ES-I3 (cell line): ENCODE data around the gene IL1RAPL1.

Experiments
- H3K36me3 ChIP-seq: 2 replicates; pipeline ENCODE4 v1.6.1; 2013; ENCODE audit warnings: mild to moderate bottlenecking, low read length, control low read depth, moderate library complexity; ENCODE audit not compliant: insufficient read depth
- H3K4me1 ChIP-seq: 2 replicates; pipeline ENCODE4 v1.6.1; 2013; ENCODE audit warnings: mild to moderate bottlenecking, control low read depth, low read length; ENCODE audit not compliant: insufficient read depth
- H3K9ac ChIP-seq: 2 replicates; pipeline ENCODE4 v1.6.1; 2013; ENCODE audit warnings: low read depth, mild to moderate bottlenecking, low read length, moderate library complexity
- H3K9me3 ChIP-seq: 2 replicates; pipeline ENCODE4 v1.6.1; 2013; ENCODE audit warnings: mild to moderate bottlenecking, low read length, moderate library complexity; ENCODE audit not compliant: control insufficient read depth, insufficient read depth

Gene IL1RAPL1

DNA sequence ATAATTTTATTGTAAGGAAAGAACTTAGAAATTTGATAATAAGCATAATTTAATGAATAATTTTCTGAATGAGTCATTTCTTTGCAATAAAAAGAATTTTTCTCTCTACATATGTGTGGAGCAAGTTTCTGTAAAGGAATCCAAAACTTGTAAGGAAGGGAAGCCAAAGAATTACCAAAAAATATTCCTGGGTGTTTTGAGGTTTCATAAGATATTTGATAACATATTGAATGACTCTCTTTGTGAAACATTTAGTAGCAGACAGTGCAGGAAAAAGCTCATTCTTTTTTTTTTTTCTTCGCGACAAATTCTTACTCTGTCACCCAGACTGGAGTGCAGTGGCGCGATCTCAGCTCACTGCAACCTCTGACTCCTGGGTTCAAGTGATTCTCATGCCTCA lies 1159.1 kb downstream of the IL1RAPL1 start:
- no peak overlapping the region for H3K9ac ChIP-seq

DNA sequence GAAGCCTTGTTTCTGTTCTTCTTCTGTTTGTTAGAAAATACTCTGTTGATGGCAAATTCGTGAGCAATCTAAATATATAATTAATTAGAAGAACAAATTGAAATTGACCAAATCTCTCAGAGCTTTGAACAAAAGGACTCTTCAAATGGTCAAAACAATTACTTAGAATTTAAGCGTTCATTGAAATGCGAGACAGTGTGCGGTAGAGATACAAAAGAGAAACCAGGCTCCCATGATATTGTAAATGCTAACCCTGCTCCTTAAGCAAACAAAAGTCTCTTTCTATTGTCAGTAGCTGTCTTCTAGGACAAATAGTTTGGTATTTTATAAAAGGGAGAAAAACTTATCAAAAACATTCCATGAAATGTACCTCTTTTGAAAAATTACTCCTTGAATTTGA lies 1174.8 kb downstream of the IL1RAPL1 start:
- no peaks in the 10 kb centered on the region for H3K36me3 ChIP-seq
- peaks cover 4% of the 10 kb centered on the region; the same call in 1 of the 2 replicates for H3K4me1 ChIP-seq
- no peak overlapping the region for H3K9ac ChIP-seq
- no peaks in the 10 kb centered on the region for H3K9me3 ChIP-seq

More for the DNA sequence above, 1159.1 kb downstream of the IL1RAPL1 start:
- Histone ChIP-seq H3K36me3 (no peaks in the 10 kb centered on the region), H3K9me3 (no peaks in the 10 kb centered on the region), H3K4me1 (no peaks in the 10 kb centered on the region)

DNA sequence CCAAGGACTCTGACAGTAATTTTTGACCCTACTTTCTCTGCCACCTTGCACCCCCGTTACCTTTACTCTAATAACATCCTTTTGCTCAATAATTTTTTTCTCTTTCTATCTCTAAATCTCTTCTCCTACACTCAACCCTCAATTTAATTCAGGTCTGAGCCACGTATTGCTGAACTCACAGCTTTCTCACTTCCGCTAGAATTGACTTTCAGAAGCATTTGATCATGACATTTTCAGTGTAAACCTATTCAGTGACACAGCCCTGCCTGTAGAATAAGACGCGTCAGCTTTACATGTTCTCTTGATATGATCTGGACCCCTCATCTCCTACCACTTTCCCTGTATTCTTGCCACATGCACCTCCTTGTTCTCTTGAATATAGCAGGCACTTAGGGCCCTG lies 1188.6 kb downstream of the IL1RAPL1 start:
- Histone ChIP-seq H3K9ac (no peak overlapping the region), H3K4me1 (peaks cover 11% of the 10 kb centered on the region; the same call in 1 of the 2 replicates), H3K36me3 (no peaks in the 10 kb centered on the region), H3K9me3 (no peaks in the 10 kb centered on the region)

DNA sequence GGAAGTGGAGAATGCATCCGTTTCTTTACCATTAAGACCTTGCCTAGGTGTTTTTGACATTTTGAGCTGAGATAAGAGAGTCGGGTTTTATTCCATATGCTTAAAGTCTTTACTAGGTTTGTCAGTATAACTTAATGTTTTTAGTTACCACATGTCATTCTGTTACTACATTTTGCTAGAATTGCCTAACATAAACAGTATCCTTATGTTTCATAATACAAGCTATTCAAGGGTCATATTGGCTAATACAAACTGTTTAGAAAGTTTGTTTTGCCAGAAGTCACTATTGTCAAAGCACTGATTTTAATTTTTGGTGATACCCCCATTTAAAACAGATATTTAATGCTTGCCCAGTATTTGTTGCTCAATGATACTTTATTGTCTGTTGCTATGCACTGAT lies 1200.4 kb downstream of the IL1RAPL1 start:
- no peaks in the 10 kb centered on the region for H3K9me3 ChIP-seq
- no peak overlapping the region for H3K9ac ChIP-seq
- no peaks in the 10 kb centered on the region for H3K36me3 ChIP-seq
- no peaks in the 10 kb centered on the region for H3K4me1 ChIP-seq

DNA sequence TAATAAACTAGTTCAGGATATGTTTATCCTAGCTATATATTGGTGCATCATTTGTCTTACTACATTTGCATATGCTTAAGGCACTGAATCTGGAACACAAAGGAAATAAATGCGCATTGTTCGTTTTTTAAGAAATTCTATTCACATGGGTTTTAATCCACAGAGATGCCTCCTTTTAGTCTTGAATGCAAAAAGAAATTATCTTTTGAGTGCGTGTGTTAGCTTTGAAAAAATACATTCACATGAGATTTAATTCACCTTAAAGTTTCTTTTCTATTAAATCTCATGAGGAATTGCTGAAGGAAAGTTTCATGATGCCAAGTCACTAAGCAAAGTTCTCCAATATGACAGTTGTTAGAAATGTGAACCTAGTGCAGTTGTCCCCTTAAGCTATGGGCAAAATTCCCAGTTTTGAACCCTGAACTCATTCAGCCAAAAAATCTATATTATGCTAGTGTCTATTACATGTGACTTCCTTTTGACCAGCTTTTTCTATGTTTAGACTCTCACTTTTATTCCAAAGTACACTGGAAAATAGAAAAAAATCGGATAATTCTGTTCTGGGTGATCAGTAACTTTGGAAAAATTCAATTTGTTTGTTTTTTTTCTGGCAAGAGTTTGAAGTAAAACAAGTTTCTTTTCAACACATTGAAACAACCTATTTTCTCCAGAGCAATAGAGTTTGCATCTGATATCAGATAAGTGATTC lies 1201.9 kb downstream of the IL1RAPL1 start:
- Histone ChIP-seq H3K36me3 (no peaks in the 10 kb centered on the region), H3K9me3 (no peaks in the 10 kb centered on the region), H3K9ac (no peak overlapping the region), H3K4me1 (no peaks in the 10 kb centered on the region)

DNA sequence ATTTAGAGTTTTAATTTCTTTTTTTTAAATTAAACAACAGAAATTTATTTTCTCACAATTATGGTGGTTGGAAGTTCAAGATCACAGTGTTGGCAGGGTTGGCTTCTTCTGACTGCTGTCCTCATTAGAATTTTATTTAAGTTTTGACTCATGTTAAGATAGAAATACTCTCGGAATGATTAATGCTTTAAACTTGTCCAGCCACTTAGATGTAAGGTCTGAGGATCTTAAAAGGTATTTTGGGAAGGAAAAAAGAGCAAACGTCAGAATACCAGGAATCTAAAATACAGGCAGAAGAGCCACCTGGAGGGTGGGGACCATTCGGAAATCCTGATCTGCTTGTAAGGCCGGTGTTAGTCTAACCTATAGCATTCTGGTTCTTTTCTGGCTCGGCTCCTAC lies 1205.1 kb downstream of the IL1RAPL1 start:
- Histone ChIP-seq H3K4me1 (no peaks in the 10 kb centered on the region), H3K9ac (no peak overlapping the region), H3K36me3 (no peaks in the 10 kb centered on the region), H3K9me3 (no peaks in the 10 kb centered on the region)

DNA sequence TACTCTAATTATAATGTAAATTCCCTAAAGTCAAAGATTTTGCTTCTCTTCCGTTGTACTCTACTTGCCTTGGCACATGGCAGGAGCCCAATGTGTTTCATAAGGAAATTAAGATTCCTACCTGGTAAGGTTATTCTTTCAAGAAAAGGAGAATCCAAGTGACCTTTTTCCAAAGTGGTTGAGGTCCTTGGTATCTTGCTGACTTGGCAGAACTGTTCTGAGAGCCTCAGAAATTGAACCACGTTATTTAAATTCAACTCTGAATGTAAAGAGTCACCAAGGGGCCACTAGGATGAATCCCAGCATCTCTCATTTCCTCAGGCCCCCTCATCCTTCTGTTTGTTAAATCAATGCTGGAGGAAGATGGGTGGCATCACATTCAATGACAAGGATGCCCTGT lies 1209.9 kb downstream of the IL1RAPL1 start:
- Histone ChIP-seq H3K9ac (no peak overlapping the region), H3K36me3 (no peaks in the 10 kb centered on the region), H3K9me3 (no peaks in the 10 kb centered on the region), H3K4me1 (no peaks in the 10 kb centered on the region)

DNA sequence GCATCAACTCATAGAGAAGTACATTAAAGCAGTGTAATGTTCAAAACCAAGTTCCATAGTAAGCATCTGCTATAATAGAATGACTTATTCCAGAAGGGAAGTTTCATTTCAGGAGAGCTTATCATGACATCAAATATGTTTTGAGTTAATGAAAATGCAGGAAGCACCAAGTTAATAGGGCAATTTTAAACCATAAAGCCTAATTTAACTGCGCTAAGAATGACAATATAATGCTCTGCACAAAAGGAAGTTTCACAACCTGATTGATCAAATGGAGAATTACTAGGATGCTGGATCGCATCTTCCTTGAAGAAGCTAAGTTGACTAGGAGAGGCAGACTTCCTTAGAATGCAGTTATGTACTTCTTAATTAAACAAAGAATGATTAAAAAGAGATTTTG lies 1211.2 kb downstream of the IL1RAPL1 start:
- Histone ChIP-seq H3K4me1 (no peaks in the 10 kb centered on the region), H3K9ac (no peak overlapping the region), H3K9me3 (no peaks in the 10 kb centered on the region), H3K36me3 (no peaks in the 10 kb centered on the region)

DNA sequence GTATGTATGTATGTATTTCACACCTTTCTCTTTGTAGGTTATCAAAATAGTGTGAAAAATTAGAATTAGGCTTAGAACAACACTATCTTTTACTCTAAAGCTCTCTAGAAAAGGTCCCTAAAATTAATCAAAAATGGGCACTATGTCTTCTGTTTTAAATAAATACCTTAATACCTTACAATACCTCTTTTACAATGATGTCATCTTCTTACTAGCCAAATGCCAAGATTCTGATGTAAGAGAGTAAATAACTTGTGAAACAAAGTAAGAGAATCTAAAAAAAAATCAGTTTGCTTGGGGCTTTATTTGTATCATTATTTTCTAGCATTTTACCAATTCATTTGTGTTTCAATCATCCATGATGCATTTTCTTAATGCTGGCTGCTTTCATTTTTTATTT lies 1225.9 kb downstream of the IL1RAPL1 start:
- Histone ChIP-seq H3K36me3 (no peaks in the 10 kb centered on the region), H3K9ac (no peak overlapping the region), H3K4me1 (no peaks in the 10 kb centered on the region)

DNA sequence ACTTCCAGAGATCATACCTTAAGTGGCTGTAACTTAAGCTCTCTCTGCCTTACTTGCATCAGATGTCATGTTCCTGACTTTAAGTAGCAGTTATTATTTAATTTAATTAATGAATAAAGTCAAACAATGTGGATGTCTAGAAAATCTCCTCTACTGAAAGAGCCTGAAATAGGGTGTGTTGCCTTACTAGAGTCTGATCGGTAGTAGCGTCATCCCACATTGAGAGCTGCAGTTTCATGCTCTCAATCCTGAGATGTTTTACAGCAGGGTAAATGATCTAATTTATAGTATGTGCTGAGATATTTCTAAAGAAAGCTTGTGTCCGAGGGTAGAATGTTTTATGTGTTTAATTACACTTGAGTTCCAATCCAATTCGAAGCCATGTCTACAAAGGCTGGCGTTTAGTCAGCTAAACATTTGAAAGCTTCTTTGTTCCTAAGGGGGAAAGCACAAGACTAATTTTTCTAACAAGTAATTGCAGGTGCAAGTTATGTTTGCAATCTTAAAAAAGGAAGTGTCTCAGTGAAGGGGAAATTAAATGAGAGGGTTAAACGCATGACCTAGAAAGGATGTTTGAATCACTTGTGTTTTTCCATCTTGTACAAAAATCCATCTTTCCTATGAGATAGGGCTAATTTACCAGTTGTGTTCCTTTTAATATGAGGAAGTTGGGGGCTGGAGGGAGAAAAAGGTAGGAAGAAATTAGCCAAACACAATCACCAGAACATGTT lies 1237.1 kb downstream of the IL1RAPL1 start:
- no peak overlapping the region for H3K9ac ChIP-seq
- no peaks in the 10 kb centered on the region for H3K9me3 ChIP-seq
- no peaks in the 10 kb centered on the region for H3K4me1 ChIP-seq
- H3K36me3 ChIP-seq = no peaks in the 10 kb centered on the region

More for the DNA sequence above, 1225.9 kb downstream of the IL1RAPL1 start:
- no peaks in the 10 kb centered on the region for H3K9me3 ChIP-seq

DNA sequence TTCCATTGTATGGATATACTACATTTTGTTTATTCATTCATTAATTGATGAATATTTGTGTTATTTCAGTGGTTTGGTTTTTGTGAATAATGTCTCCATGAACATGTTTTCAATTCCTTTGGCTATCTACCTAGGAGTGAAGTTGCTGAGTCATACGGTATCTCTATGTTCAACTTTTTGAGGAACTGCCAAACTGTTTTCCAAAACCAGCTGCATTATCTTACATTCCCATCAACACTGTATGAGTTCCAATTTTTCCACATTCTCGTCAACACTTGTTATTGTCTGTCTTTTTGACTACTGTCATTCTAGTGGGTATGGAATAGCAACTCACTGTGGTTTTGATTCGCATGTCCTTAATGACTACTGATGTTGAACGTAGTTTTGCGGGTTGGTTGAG lies 1239.5 kb downstream of the IL1RAPL1 start:
- no peaks in the 10 kb centered on the region for H3K4me1 ChIP-seq
- H3K9ac ChIP-seq = no peak overlapping the region
- no peaks in the 10 kb centered on the region for H3K36me3 ChIP-seq
- H3K9me3 ChIP-seq = no peaks in the 10 kb centered on the region

DNA sequence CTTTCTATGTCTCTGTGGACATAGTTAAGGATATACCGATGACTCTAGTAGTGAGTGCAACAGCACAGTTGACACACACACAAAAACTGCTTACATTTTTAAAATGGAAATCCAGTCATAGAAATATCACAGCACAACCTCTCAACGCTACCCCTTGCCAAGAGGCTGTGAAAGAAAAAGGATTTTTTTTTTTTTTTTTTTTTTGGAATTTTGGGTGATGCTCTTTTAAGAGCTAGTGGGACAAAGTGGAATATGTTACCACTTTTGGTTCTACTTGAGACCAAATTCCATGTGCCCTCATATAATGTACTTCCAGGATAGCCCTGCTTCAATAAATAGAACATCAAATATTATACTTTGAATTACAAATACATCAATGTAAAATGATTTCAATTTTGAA lies 1247.1 kb downstream of the IL1RAPL1 start:
- H3K36me3 ChIP-seq = no peaks in the 10 kb centered on the region
- no peaks in the 10 kb centered on the region for H3K4me1 ChIP-seq
- no peaks in the 10 kb centered on the region; the same call in 1 of the 2 replicates for H3K9me3 ChIP-seq
- H3K9ac ChIP-seq = no peak overlapping the region

DNA sequence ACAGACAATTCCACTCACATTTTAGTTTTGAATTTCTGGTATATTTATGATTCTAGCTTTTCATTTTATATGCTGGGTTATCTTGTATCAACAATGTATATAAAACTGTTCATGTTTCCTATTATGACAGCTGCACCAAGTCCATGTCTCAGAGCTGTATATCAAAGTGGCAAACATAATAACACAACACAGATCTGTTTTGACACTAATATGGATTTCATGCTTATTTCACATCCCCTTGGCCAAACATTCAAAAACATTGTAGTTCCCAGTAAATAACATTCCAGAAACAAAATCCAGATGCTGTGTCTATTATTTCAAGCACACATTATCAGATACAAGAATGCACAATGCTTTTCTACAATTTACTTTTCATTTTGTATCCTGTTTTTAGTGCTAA lies 1247.5 kb downstream of the IL1RAPL1 start:
- no peaks in the 10 kb centered on the region for H3K36me3 ChIP-seq

DNA sequence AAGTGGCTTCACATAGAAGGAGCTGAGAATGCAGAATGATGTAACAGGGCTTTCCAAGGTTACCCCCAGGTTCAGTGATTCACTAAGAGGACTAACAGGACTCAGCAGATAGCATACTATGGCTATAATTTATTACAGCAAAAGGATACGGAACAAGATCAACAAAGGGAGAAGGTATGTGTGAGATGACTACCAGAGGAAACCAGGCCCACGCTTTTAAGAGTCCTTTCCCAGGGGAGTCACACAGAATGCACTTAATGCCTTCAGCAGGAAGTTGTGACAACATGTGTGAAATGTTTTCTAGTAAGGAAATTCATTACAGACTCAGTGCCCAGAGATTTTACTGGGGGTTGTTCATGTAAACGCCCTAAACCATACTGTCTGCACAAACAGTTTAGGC lies 1254.5 kb downstream of the IL1RAPL1 start:
- Histone ChIP-seq H3K9ac (no peak overlapping the region), H3K9me3 (no peaks in the 10 kb centered on the region), H3K36me3 (no peaks in the 10 kb centered on the region), H3K4me1 (no peaks in the 10 kb centered on the region)

More for the DNA sequence above, 1247.5 kb downstream of the IL1RAPL1 start:
- H3K9ac ChIP-seq = no peak overlapping the region
- no peaks in the 10 kb centered on the region; the same call in 1 of the 2 replicates for H3K9me3 ChIP-seq
- H3K4me1 ChIP-seq = no peaks in the 10 kb centered on the region

DNA sequence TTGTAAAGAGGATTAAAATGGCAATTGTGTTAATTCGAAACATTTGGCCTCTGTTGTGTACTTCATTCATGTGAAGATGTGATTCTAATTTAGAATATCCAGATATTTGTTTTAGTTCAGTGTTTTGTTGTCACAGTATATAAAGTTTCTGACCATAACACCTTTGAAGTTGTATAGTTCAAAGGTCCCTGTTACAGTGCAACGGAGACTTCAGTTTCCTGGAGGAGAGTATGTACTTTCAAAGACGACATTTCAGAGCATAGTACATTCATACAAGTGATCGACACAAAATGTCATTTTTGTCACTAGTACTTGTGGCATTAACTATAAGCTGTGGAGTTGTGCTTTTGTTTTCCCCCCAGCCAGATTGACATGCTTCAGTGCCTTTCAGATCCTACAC lies 1255.3 kb downstream of the IL1RAPL1 start:
- H3K9me3 ChIP-seq = no peaks in the 10 kb centered on the region
- no peaks in the 10 kb centered on the region for H3K36me3 ChIP-seq
- no peak overlapping the region for H3K9ac ChIP-seq
- H3K4me1 ChIP-seq = no peaks in the 10 kb centered on the region
